ENCODE data around the gene KCNIP4.

GRCh38 chr4:21276046-21276445, 672.5 kb downstream of the KCNIP4 start:
- no peak for TF ChIP-seq CTCF (conservative IDR thresholded peaks at IDR 0.05; ENCODE audit: low read length)
- TF ChIP-seq EZH2phosphoT487 (IDR thresholded peaks at IDR 0.05; ENCODE audit: borderline replicate concordance) = no peak
